ENCODE results near the gene FZD8. TPM values are rescaled to one million over a fixed set of nuclear protein-coding genes. Genes with fewer than 3 reads are reported as not detected.
A peak's percentile ranks its signal among the peaks of the same experiment; 100 is the strongest.

Gene FZD8
- polyA plus RNA-seq, 1 donor (not counting 4 experiments of a cell fraction or from before 2014, with no cell fraction given), result 1.5 TPM

DNA sequence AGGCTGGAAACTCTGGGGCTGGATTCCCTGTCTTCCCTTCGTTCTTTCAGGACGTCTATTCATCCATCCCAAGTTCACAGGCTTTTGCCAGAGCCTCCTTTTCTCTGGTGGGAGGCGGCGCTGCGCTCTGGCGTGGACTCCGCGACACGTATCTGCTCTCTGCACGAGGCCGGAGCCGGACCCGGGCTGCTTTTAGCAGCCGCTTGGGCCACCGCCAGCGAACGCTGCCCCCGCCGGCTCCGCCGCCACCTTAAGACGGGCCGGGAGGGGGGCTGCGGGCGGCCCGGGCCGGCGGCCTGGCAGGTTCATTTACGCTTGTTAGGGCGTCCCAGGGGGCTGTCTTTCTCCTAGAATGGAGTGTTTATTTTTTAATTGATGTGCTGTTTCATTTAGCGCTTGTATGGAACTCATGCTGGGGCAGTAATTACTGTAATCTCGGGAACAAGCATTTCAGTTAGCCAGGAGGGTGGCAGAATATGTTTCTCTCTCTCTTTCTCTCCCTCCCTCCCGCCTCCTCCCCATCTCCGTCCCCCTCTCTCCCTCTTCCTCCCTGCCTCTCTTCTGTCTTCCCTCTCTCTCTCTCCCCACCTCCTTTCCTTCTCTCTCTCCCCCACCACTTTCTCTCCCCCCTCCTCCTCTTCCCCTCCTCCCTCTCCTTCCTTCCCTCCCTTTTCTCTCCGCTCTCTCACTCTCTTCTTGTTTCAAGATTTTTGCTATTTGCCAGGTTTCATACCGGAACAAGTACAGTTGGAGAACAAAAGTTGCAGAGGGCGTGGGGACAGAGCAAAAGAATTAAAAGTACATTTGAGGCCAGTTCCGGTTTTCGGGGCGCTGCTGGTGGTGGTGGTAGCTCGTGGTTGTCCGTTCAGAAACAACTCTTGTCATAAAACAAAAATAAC lies 1.3 kb upstream of the FZD8 start:
- Histone ChIP-seq H3K79me2 (ENCODE audit: control insufficient read depth, insufficient read depth, low read length) (peaks cover 3% of the 10 kb centered on the region), H3K4me2 (ENCODE audit: control insufficient read depth, extremely low read depth, insufficient read depth, low read depth, low read length) (peak overlapping the region; percentile 94), H4K20me1 (ENCODE audit: control insufficient read depth, extremely low read depth, insufficient read depth, low read length) (no peaks in the 10 kb centered on the region), H3K9ac (ENCODE audit: control insufficient read depth, extremely low read depth, insufficient read depth, low read length) (peak overlapping the region; percentile 62), H2AFZ (ENCODE audit: control insufficient read depth, low read length) (peak overlapping the region; percentile 73), H3K4me1 (ENCODE audit: control insufficient read depth, extremely low read depth, insufficient read depth, low read length) (peaks cover 16% of the 10 kb centered on the region), H3K9me1 (ENCODE audit: control insufficient read depth, extremely low read depth, insufficient read depth, low read length) (no peaks in the 10 kb centered on the region), H3K9me3 (ENCODE audit: control insufficient read depth, low read depth, low read length) (no peaks in the 10 kb centered on the region), H3K27ac (ENCODE audit: control insufficient read depth, insufficient read depth, low read length) (no peak overlapping the region), H3K27me3 (ENCODE audit: control insufficient read depth, extremely low read depth, insufficient read depth, low read length) (peaks cover 5% of the 10 kb centered on the region), H3K4me3 (ENCODE audit: control insufficient read depth in 2 of 3, extremely low read depth in 1 of 3, insufficient read depth in 2 of 3, low read depth in 1 of 3, low read length in 3 of 3) (peak overlapping the region; percentile 65 to 81 (median 78)), H3K36me3 (ENCODE audit: control insufficient read depth in 2 of 2, extremely low read depth in 1 of 2, insufficient read depth in 2 of 2, low read length in 2 of 2) (no peaks in the 10 kb centered on the region)
- DNase-seq (ENCODE audit: low read depth, low spot score), result no peak
- FAIRE-seq, result no peak
- peak; percentile 29 for TF ChIP-seq EZH2 (IDR thresholded peaks at IDR 0.05; ENCODE audit: low read length)
- TF ChIP-seq, protein P1, sequence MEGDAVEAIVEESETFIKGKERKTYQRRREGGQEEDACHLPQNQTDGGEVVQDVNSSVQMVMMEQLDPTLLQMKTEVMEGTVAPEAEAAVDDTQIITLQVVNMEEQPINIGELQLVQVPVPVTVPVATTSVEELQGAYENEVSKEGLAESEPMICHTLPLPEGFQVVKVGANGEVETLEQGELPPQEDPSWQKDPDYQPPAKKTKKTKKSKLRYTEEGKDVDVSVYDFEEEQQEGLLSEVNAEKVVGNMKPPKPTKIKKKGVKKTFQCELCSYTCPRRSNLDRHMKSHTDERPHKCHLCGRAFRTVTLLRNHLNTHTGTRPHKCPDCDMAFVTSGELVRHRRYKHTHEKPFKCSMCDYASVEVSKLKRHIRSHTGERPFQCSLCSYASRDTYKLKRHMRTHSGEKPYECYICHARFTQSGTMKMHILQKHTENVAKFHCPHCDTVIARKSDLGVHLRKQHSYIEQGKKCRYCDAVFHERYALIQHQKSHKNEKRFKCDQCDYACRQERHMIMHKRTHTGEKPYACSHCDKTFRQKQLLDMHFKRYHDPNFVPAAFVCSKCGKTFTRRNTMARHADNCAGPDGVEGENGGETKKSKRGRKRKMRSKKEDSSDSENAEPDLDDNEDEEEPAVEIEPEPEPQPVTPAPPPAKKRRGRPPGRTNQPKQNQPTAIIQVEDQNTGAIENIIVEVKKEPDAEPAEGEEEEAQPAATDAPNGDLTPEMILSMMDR (optimal IDR thresholded peaks at IDR 0.05 in 1 of 3, IDR thresholded peaks at IDR 0.05 in 1 of 3, conservative IDR thresholded peaks at IDR 0.05 in 1 of 3; ENCODE audit: extremely low read depth in 1 of 3, insufficient read depth in 2 of 3, low read length in 3 of 3), result no peak
- dilution Hi-C loops (cut with MboI; ENCODE audit: extremely low pct_ligation_motif_present, low sequenced_read_pairs), result loop anchor here (25.0 kb wide), 1 partner anchor 1144 kb away; no protein-coding TSS in a partner anchor

DNA sequence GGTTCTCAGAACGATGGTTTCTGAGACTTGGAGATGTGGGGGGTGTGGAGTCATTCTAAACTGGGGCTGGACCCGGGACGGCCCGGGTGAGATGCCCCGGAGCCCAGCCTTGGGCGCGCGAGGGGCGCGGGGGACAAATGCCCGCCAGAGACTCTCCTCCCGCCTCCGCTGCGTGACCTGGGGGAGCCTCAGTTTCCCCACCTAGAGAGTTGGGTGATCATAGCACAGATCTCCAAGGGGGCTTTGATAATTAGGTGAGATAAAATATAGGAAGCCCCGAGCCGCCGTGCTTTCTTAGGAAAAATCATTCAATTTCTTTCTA lies 658 bp upstream of the FZD8 start:
- Histone ChIP-seq H3K4me2 (ENCODE audit: control insufficient read depth, extremely low read depth, insufficient read depth, low read depth, low read length) (peak overlapping the region; percentile 94), H3K27me3 (ENCODE audit: control insufficient read depth, extremely low read depth, insufficient read depth, low read length) (peaks cover 5% of the 10 kb centered on the region), H2AFZ (ENCODE audit: control insufficient read depth, low read length) (peak overlapping the region; percentile 99), H4K20me1 (ENCODE audit: control insufficient read depth, extremely low read depth, insufficient read depth, low read length) (no peaks in the 10 kb centered on the region), H3K9ac (ENCODE audit: control insufficient read depth, extremely low read depth, insufficient read depth, low read length) (peak overlapping the region; percentile 62), H3K4me3 (ENCODE audit: control insufficient read depth in 2 of 3, extremely low read depth in 1 of 3, insufficient read depth in 2 of 3, low read depth in 1 of 3, low read length in 3 of 3) (peak overlapping the region; percentile 65 to 81 (median 78)), H3K79me2 (ENCODE audit: control insufficient read depth, insufficient read depth, low read length) (peaks cover 3% of the 10 kb centered on the region), H3K27ac (ENCODE audit: control insufficient read depth, insufficient read depth, low read length) (no peak overlapping the region), H3K9me1 (ENCODE audit: control insufficient read depth, extremely low read depth, insufficient read depth, low read length) (no peaks in the 10 kb centered on the region), H3K36me3 (ENCODE audit: control insufficient read depth in 2 of 2, extremely low read depth in 1 of 2, insufficient read depth in 2 of 2, low read length in 2 of 2) (no peaks in the 10 kb centered on the region), H3K9me3 (ENCODE audit: control insufficient read depth, low read depth, low read length) (no peaks in the 10 kb centered on the region), H3K4me1 (ENCODE audit: control insufficient read depth, extremely low read depth, insufficient read depth, low read length) (peaks cover 16% of the 10 kb centered on the region)
- DNase-seq (ENCODE audit: low read depth, low spot score) (no peak), FAIRE-seq (no peak)
- TF ChIP-seq EZH2 (IDR thresholded peaks at IDR 0.05; ENCODE audit: low read length), result no peak
- TF ChIP-seq, protein P1 (optimal IDR thresholded peaks at IDR 0.05 in 1 of 3, IDR thresholded peaks at IDR 0.05 in 1 of 3, conservative IDR thresholded peaks at IDR 0.05 in 1 of 3; ENCODE audit: extremely low read depth in 1 of 3, insufficient read depth in 2 of 3, low read length in 3 of 3), result no peak
- dilution Hi-C loops (cut with MboI; ENCODE audit: extremely low pct_ligation_motif_present, low sequenced_read_pairs), result loop anchor here (25.0 kb wide), 1 partner anchor 1145 kb away; no protein-coding TSS in a partner anchor

Data from keratinocyte (primary cell).